HG03135 (cell line): ENCODE measurements around the gene ZNF750.
"Not testable (repeated sequence)": the region's sequence is repeated elsewhere in the genome, so short reads cannot be mapped to it uniquely, and the experiment has no call there.

Source experiments
- ATAC-seq: cut with Tn5 transposase; IDR thresholded peaks from one replicate; pipeline ENCODE4 v1.9.1; 2021; ENCODE audit warnings: mild to moderate bottlenecking, moderate library complexity; ENCODE audit not compliant: unreplicated experiment

ZNF750 gene

GRCh38 chr17:82798752-82799151, 41.1 kb downstream of the ZNF750 start:
- ATAC-seq, result no peak

GRCh38 chr17:82797061-82797460, 42.8 kb downstream of the ZNF750 start:
- ATAC-seq, result no peak

GRCh38 chr17:82795615-82796014, 44.2 kb downstream of the ZNF750 start:
- ATAC-seq, result no peak

- no peak for ATAC-seq
Measured at GRCh38 chr17:82794781-82795482, 44.9 kb downstream of the ZNF750 start.

- no peak for ATAC-seq
Measured at GRCh38 chr17:82793974-82794630, 45.7 kb downstream of the ZNF750 start.

- no peak for ATAC-seq
Measured at GRCh38 chr17:82791532-82791931, 48.3 kb downstream of the ZNF750 start.

- ATAC-seq, result no peak
Measured at GRCh38 chr17:82790391-82790790, 49.4 kb downstream of the ZNF750 start.

GRCh38 chr17:82789806-82790205, 50.0 kb downstream of the ZNF750 start:
- ATAC-seq, result no peak

- no peak for ATAC-seq
Measured at GRCh38 chr17:82789051-82789592, 50.7 kb downstream of the ZNF750 start.

GRCh38 chr17:82788206-82789001, 51.4 kb downstream of the ZNF750 start:
- no peak for ATAC-seq

GRCh38 chr17:82787081-82787848, 52.6 kb downstream of the ZNF750 start:
- ATAC-seq, result no peak

GRCh38 chr17:82786427-82786826, 53.4 kb downstream of the ZNF750 start:
- no peak for ATAC-seq

GRCh38 chr17:82785581-82785980, 54.2 kb downstream of the ZNF750 start:
- not testable (repeated sequence) for ATAC-seq

GRCh38 chr17:82783498-82783897, 56.3 kb downstream of the ZNF750 start:
- ATAC-seq, result no peak

- ATAC-seq, result no peak
Measured at GRCh38 chr17:82782657-82783207, 57.1 kb downstream of the ZNF750 start.

- ATAC-seq, result peak; percentile 88
Measured at GRCh38 chr17:82781894-82782274, 57.9 kb downstream of the ZNF750 start.

GRCh38 chr17:82780971-82781893, 58.6 kb downstream of the ZNF750 start:
- ATAC-seq, result no peak

GRCh38 chr17:82780195-82780594, 59.6 kb downstream of the ZNF750 start:
- ATAC-seq, result no peak

GRCh38 chr17:82779541-82779940, 60.3 kb downstream of the ZNF750 start:
- ATAC-seq, result no peak
